Rectal smooth muscle tissue (tissue), 1 donor: Measurements from ENCODE around the gene ZSWIM4.

Source experiments
- H3K27ac ChIP-seq: one replicate; pipeline ENCODE4 v1.7.0; 2013; ENCODE audit warnings: low read depth, low read length, inconsistent platforms
- H3K27me3 ChIP-seq: one replicate; pipeline ENCODE4 v1.7.0; 2013; ENCODE audit warnings: low read length; ENCODE audit not compliant: control insufficient read depth, insufficient read depth
- H3K36me3 ChIP-seq: one replicate; pipeline ENCODE4 v1.7.0; 2013; ENCODE audit warnings: low read length; ENCODE audit not compliant: control insufficient read depth, insufficient read depth
- H3K4me1 ChIP-seq: one replicate; pipeline ENCODE4 v1.7.0; 2013; ENCODE audit warnings: low read length; ENCODE audit not compliant: control insufficient read depth, insufficient read depth
- H3K4me3 ChIP-seq: one replicate; pipeline ENCODE4 v1.7.0; 2013; ENCODE audit warnings: low read length
- H3K9ac ChIP-seq: one replicate; pipeline ENCODE4 v1.7.0; 2013; ENCODE audit warnings: low read length

ZSWIM4 gene

GRCh38 chr19:13870873-13871272, 75.6 kb downstream of the ZSWIM4 start:
- Histone ChIP-seq H3K36me3 (no peaks in the 10 kb centered on the region), H3K27ac (no peak overlapping the region), H3K27me3 (no peaks in the 10 kb centered on the region), H3K4me1 (peaks cover 6% of the 10 kb centered on the region), H3K4me3 (no peak overlapping the region), H3K9ac (no peak overlapping the region)

GRCh38 chr19:13872339-13872694, 77.1 kb downstream of the ZSWIM4 start:
- Histone ChIP-seq H3K4me3 (peak overlapping the region; percentile 32), H3K27ac (no peak overlapping the region), H3K9ac (no peak overlapping the region)

DNA sequence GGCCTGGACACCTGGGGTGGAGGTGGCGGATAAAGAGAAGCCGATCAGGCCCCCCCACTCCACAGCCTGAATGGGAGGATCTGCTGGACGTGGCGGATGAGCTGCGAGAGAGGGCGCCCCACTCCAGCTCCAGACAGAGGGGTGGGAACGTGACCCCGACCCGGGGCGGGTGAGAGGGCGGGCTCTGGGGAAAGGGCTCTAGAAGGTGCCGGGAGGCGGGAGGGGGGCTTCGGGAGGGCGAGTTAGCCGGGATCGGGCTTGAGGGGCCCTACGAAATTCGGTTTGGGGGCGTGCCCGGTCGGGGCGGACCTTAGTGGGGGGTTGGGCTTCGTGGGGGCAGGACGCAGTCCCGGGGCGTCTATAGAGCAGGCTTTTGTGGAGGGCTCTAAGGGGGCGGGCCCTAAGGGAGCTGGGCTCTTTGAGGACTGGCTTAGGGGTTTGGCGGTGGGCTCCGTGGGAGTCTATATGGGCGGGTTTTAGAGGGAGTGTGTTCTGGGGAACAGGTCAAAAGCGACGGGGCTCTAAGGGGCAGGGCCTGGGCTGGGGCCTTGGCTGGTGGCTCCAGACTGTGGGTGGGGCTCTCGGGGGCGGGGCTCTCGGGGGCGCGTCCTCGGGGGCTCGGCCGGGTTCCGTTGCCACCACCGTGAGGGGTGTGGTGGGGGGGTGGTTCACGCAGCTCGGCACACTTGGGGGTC, 77.6 kb downstream of the ZSWIM4 start:
- Histone ChIP-seq H3K27ac (no peak overlapping the region), H3K9ac (no peak overlapping the region), H3K4me3 (peak overlapping the region; percentile 32)

More at GRCh38 chr19:13872339-13872694, 77.1 kb downstream of the ZSWIM4 start:
- Histone ChIP-seq H3K36me3 (no peaks in the 10 kb centered on the region), H3K4me1 (no peaks in the 10 kb centered on the region), H3K27me3 (no peaks in the 10 kb centered on the region)

GRCh38 chr19:13873834-13874515, 78.7 kb downstream of the ZSWIM4 start:
- H3K4me1 ChIP-seq = no peaks in the 10 kb centered on the region
- no peak overlapping the region for H3K4me3 ChIP-seq
- H3K9ac ChIP-seq = no peak overlapping the region
- no peak overlapping the region for H3K27ac ChIP-seq
- no peaks in the 10 kb centered on the region for H3K36me3 ChIP-seq
- no peaks in the 10 kb centered on the region for H3K27me3 ChIP-seq

More for the DNA sequence above, 77.6 kb downstream of the ZSWIM4 start:
- no peaks in the 10 kb centered on the region for H3K4me1 ChIP-seq
- H3K27me3 ChIP-seq = no peaks in the 10 kb centered on the region
- H3K36me3 ChIP-seq = no peaks in the 10 kb centered on the region

- H3K27me3 ChIP-seq = no peaks in the 10 kb centered on the region
- H3K4me1 ChIP-seq = peaks cover 6% of the 10 kb centered on the region
- H3K4me3 ChIP-seq = no peak overlapping the region
- no peak overlapping the region for H3K27ac ChIP-seq
- no peaks in the 10 kb centered on the region for H3K36me3 ChIP-seq
- no peak overlapping the region for H3K9ac ChIP-seq
Observed at GRCh38 chr19:13875824-13876223, 80.6 kb downstream of the ZSWIM4 start.

DNA sequence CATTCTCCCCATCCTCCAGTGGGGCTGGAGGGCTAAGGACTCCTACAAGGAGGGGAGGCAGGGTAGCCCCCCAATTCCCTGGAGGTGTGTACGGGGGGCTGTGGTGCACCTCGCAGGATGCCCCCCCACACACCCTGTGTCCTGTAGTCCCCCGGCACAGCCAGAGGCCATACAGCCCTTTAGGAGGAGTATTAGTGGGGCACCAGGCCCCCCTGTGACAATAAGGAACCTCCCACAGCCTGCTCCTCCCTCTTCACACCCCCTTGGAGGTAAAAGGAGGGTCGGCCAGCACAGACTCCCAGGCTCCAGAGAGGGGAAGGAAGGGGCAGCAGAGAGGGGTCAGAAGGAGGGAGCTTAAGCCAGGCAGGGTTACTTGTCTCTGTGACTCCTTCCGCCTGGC, 81.6 kb downstream of the ZSWIM4 start, which contains the start of gene NANOS3:
Gene NANOS3, plus strand, starts transcription at position 301 of the 400 bp plus-strand sequence. CDS start 115 bp downstream, outside the sequence.
- Histone ChIP-seq H3K36me3 (no peaks in the 10 kb centered on the region), H3K27me3 (no peaks in the 10 kb centered on the region), H3K4me3 (no peak within 1 kb of the TSS), H3K27ac (no peak within 1 kb of the TSS), H3K9ac (no peak within 1 kb of the TSS), H3K4me1 (peaks cover 6% of the 10 kb centered on the region)

DNA sequence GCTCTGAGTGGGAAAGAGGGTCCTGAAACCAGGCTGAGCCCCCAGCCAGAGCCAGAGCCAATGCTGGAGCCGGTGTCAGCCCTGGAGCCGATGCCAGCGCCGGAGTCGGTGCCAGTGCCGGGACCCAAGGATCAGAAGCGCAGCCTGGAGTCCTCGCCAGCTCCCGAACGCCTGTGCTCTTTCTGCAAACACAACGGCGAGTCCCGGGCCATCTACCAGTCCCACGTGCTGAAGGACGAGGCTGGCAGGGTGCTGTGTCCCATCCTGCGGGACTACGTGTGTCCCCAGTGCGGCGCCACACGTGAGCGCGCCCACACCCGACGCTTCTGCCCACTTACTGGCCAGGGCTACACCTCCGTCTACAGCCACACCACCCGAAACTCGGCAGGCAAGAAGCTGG, 82.1 kb downstream of the ZSWIM4 start:
- Histone ChIP-seq H3K4me1 (peaks cover 6% of the 10 kb centered on the region), H3K27ac (no peak overlapping the region), H3K4me3 (no peak overlapping the region), H3K36me3 (no peaks in the 10 kb centered on the region), H3K27me3 (no peaks in the 10 kb centered on the region), H3K9ac (no peak overlapping the region)

GRCh38 chr19:13880059-13881043, 85.1 kb downstream of the ZSWIM4 start:
- Histone ChIP-seq H3K27me3 (no peaks in the 10 kb centered on the region), H3K36me3 (no peaks in the 10 kb centered on the region), H3K4me3 (peak overlapping the region; percentile 47), H3K9ac (peak overlapping the region; percentile 8), H3K27ac (peak overlapping the region; percentile 21), H3K4me1 (peaks cover 6% of the 10 kb centered on the region)

DNA sequence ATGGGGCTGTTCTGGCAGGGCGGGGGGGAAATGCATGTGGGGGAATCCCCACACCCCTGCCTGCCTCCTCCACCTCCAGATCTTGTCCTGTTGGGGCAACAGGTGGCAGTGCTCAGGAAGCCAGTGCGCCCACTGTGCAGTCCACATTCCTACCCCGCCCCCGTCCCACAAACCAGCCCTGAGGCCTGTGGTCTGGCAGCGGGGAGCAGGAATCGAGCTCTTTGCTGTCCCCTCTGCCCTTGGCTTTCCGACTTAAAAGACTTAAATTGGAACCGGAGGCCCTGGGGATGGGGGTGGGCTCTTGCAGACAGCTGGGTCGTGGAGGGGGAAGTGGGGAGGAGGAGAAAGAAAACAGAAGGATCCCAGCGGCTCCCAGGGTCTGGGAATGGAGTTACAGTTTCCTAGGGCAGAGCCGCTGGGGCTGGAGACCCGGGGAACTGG, 86.0 kb downstream of the ZSWIM4 start:
- no peaks in the 10 kb centered on the region for H3K27me3 ChIP-seq
- no peak overlapping the region for H3K27ac ChIP-seq
- H3K36me3 ChIP-seq = no peaks in the 10 kb centered on the region
- H3K4me1 ChIP-seq = peaks cover 6% of the 10 kb centered on the region
- no peak overlapping the region for H3K9ac ChIP-seq
- no peak overlapping the region for H3K4me3 ChIP-seq
